ENCODE measurements around the gene IL10RA.
A peak's percentile ranks its signal among the peaks of the same experiment; 100 is the strongest.

The IL10RA gene

GRCh38 chr11:117992136-117992535, 5.9 kb downstream of the IL10RA start:
- DNase-seq (ENCODE audit: low read depth in 2 of 2) = no peak

- no peak for DNase-seq (ENCODE audit: low read depth in 2 of 2)
Measured at GRCh38 chr11:117992620-117993019, 6.4 kb downstream of the IL10RA start.

GRCh38 chr11:117993988-117994745, 8.0 kb downstream of the IL10RA start:
- no peak for DNase-seq (ENCODE audit: low read depth in 2 of 2)

GRCh38 chr11:117995472-117995871, 9.3 kb downstream of the IL10RA start:
- no peak for DNase-seq (ENCODE audit: low read depth in 2 of 2)

GRCh38 chr11:117996058-117996457, 9.9 kb downstream of the IL10RA start:
- DNase-seq (ENCODE audit: low read depth in 2 of 2) = no peak

GRCh38 chr11:117997406-117997805, 11.2 kb downstream of the IL10RA start:
- DNase-seq (ENCODE audit: low read depth in 2 of 2) = no peak

GRCh38 chr11:117997823-117998579, 11.8 kb downstream of the IL10RA start:
- no peak for DNase-seq (ENCODE audit: low read depth in 2 of 2)

GRCh38 chr11:117998664-117999353, 12.6 kb downstream of the IL10RA start:
- DNase-seq (ENCODE audit: low read depth in 2 of 2) = no peak

- no peak for DNase-seq (ENCODE audit: low read depth in 2 of 2)
Measured at GRCh38 chr11:117999354-117999993, 13.3 kb downstream of the IL10RA start.

- DNase-seq (ENCODE audit: low read depth in 2 of 2) = no peak
Measured at GRCh38 chr11:118000067-118000849, 14.1 kb downstream of the IL10RA start.

- DNase-seq (ENCODE audit: low read depth in 2 of 2) = no peak
Measured at GRCh38 chr11:118000850-118001228, 14.6 kb downstream of the IL10RA start.

- DNase-seq (ENCODE audit: low read depth in 2 of 2) = no peak
Measured at GRCh38 chr11:118001494-118001971, 15.3 kb downstream of the IL10RA start.

GRCh38 chr11:118002010-118002540, 15.9 kb downstream of the IL10RA start:
- no peak for DNase-seq (ENCODE audit: low read depth in 2 of 2)

- peak in 1 of 2 donors; percentile 55 for DNase-seq (ENCODE audit: low read depth in 2 of 2)
Measured at GRCh38 chr11:118002541-118003423, 16.6 kb downstream of the IL10RA start.

GRCh38 chr11:118003456-118003855, 17.3 kb downstream of the IL10RA start:
- DNase-seq (ENCODE audit: low read depth in 2 of 2) = no peak

GRCh38 chr11:118004543-118005223, 18.5 kb downstream of the IL10RA start:
- no peak for DNase-seq (ENCODE audit: low read depth in 2 of 2)

- no peak for DNase-seq (ENCODE audit: low read depth in 2 of 2)
Measured at GRCh38 chr11:118005224-118006152, 19.3 kb downstream of the IL10RA start.

- no peak for DNase-seq (ENCODE audit: low read depth in 2 of 2)
Measured at GRCh38 chr11:118006153-118006534, 19.9 kb downstream of the IL10RA start.

Data from activated CD8-positive, alpha-beta memory T cell treated with anti-CD3 and anti-CD28 coated beads for 4 hours (primary cell).